Measurements from ENCODE around the gene GJB4.

GRCh38 chr1:34761176-34761761 is 1.7 kb downstream of the GJB4 start:
- TF ChIP-seq REST (IDR thresholded peaks at IDR 0.05; ENCODE audit: low read depth, low read length): no peak
- TF ChIP-seq CTCF (IDR thresholded peaks at IDR 0.05): no peak
- no peak for TF ChIP-seq FOXJ3 (CRISPR knock-in tag; IDR thresholded peaks at IDR 0.05)
- TF ChIP-seq SIN3A (IDR thresholded peaks at IDR 0.05; ENCODE audit: borderline replicate concordance, low read depth, low read length): no peak
- TF ChIP-seq GABPA (IDR thresholded peaks at IDR 0.05; ENCODE audit: low read depth): no peak
- TF ChIP-seq TAF1 (IDR thresholded peaks at IDR 0.05; ENCODE audit: borderline replicate concordance, low read depth, low read length): no peak
- TF ChIP-seq POLR2AphosphoS5 (IDR thresholded peaks at IDR 0.05; ENCODE audit: low read depth, low read length): no peak
- no peak for TF ChIP-seq MAX (IDR thresholded peaks at IDR 0.05; ENCODE audit: low read depth)
- no peak for TF ChIP-seq IRF3 (IDR thresholded peaks at IDR 0.05; ENCODE audit: low read depth, low read length)
- no peak for TF ChIP-seq EZH2phosphoT487 (IDR thresholded peaks at IDR 0.05; ENCODE audit: borderline replicate concordance, low read depth)
- no peak for TF ChIP-seq TCF12 (IDR thresholded peaks at IDR 0.05)
- no peak for TF ChIP-seq USF2 (IDR thresholded peaks at IDR 0.05; ENCODE audit: borderline replicate concordance, low read depth, low read length)
- no peak for TF ChIP-seq RAD21 (IDR thresholded peaks at IDR 0.05; ENCODE audit: low read length)
